HCT116 (cell line): ENCODE measurements around the gene DENND1A. TPM values are rescaled to one million over a fixed set of nuclear protein-coding genes. Genes with fewer than 3 reads are reported as not detected.

Experiments used
- ATAC-seq: fragments of 200-7000 bp; cut with Tn5 transposase; 2 replicates; pipeline ENCODE4 v1.9.1; 2020; ENCODE audit warnings: mild to moderate bottlenecking, moderate library complexity
- BruUV-seq: library from RNA; stranded (reverse); fragments of 400-500 nt; replicated peaks from 2 replicates; lab custom pipeline; 2021; lab: Mats Ljungman, UMichigan
- CTCF ChIA-PET: fragments of 300-600 bp; sonication (Branson Sonifier 250); formaldehyde crosslinking; loops from one replicate; lab custom pipeline; 2021; ENCODE audit warnings: antibody characterized with exemption; lab: Charles Lee
- POLR2A ChIA-PET: fragments of 300-600, 350-600 bp; sonication (Branson Sonifier 250); formaldehyde crosslinking; loops from one replicate; lab custom pipeline; 2021; ENCODE audit warnings: antibody characterized with exemption; lab: Charles Lee
- RAD21 ChIA-PET, 2 experiments: fragments of 300-600 bp; sonication (Branson Sonifier 250); formaldehyde crosslinking; loops; one replicate each; lab custom pipeline; 2023; ENCODE audit warnings: low total read pairs in 2 of 2; ENCODE audit not compliant: uncharacterized antibody in 2 of 2, unreplicated experiment in 2 of 2, low non-redundant PET in 1 of 2; lab: Charles Lee
- DNase-seq: peaks from one replicate; pipeline ENCODE4 v3.0.0-alpha.2; 2010; ENCODE audit warnings: low read depth, low spot score
- H2AFZ ChIP-seq: fragments of 200-600 bp; shearing (Covaris generic), sonication (generic); 2 replicates; pipeline ENCODE4 v1.6.1; 2017; ENCODE audit warnings: low read depth, mixed run types, mixed read lengths, antibody characterized with exemption, low read length; ENCODE audit not compliant: poor library complexity, severe bottlenecking
- H3K27ac ChIP-seq: 2 replicates; pipeline ENCODE4 v1.5.1; 2012; ENCODE audit warnings: low read depth, low read length
- H3K27me3 ChIP-seq: fragments of 200-600 bp; sonication (generic); 2 replicates; pipeline ENCODE4 v1.6.1; 2016; ENCODE audit warnings: mixed run types, low read length, mixed read lengths; ENCODE audit not compliant: insufficient read depth
- H3K36me3 ChIP-seq, 2 experiments: fragments of 200-500 bp in 1 of 2; fragments of 200-600 bp in 1 of 2; sonication (Bioruptor generic) in 1 of 2; sonication (generic) in 1 of 2; 2 replicates each; pipeline versions ENCODE4 v1.5.1 to v1.6.1; 2014 to 2016; ENCODE audit warnings: low read length in 2 of 2, inconsistent platforms in 1 of 2, mixed read lengths in 1 of 2, mixed run types in 1 of 2; ENCODE audit not compliant: insufficient read depth in 2 of 2, control insufficient read depth in 1 of 2
- H3K4me1 ChIP-seq, 2 experiments: fragments of 200-600 bp in 1 of 2; sonication (generic) in 1 of 2; 2 replicates each; pipeline versions ENCODE4 v1.5.1 to v1.6.1; 2012 to 2017; ENCODE audit warnings: low read length in 2 of 2, inconsistent platforms in 1 of 2, mild to moderate bottlenecking in 1 of 2, mixed read lengths in 1 of 2, mixed run types in 1 of 2, moderate library complexity in 1 of 2; ENCODE audit not compliant: insufficient read depth in 2 of 2, control insufficient read depth in 1 of 2
- H3K4me2 ChIP-seq: fragments of 200-600 bp; sonication (generic); 2 replicates; pipeline ENCODE4 v1.6.1; 2017; ENCODE audit warnings: mixed run types, low read length, mixed read lengths
- H3K4me3 ChIP-seq, 2 experiments: fragments of 200-600 bp in 1 of 2; sonication (generic) in 1 of 2; replicated peaks in 1 of 2; 2 replicates each; pipeline ENCODE4 v1.5.1; 2011 to 2016; ENCODE audit warnings: low read length in 2 of 2, control low read depth in 1 of 2, low read depth in 1 of 2, mild to moderate bottlenecking in 1 of 2, mixed read lengths in 1 of 2, mixed run types in 1 of 2
- H3K79me2 ChIP-seq: fragments of 200-600 bp; sonication (generic); 2 replicates; pipeline ENCODE4 v1.6.1; 2017; ENCODE audit warnings: mild to moderate bottlenecking, mixed run types, low read length, moderate library complexity, mixed read lengths; ENCODE audit not compliant: insufficient read depth
- H3K9ac ChIP-seq: fragments of 200-600 bp; sonication (generic); 2 replicates; pipeline ENCODE4 v1.6.1; 2016; ENCODE audit warnings: low read length, mixed read lengths
- H3K9me2 ChIP-seq: fragments of 200-600 bp; sonication (generic), shearing (Covaris generic); 2 replicates; pipeline ENCODE4 v1.6.1; 2017; ENCODE audit warnings: mixed run types, mild to moderate bottlenecking, moderate library complexity; ENCODE audit not compliant: insufficient read depth
- H3K9me3 ChIP-seq, 2 experiments: fragments of 200-500 bp in 1 of 2; fragments of 200-600 bp in 1 of 2; sonication (Bioruptor generic) in 1 of 2; sonication (generic) in 1 of 2; 2 replicates each; pipeline ENCODE4 v1.6.1; 2014 to 2017; ENCODE audit warnings: low read length in 2 of 2, mixed read lengths in 2 of 2, inconsistent platforms in 1 of 2, low read depth in 1 of 2, mild to moderate bottlenecking in 1 of 2, mixed run types in 1 of 2, moderate library complexity in 1 of 2; ENCODE audit not compliant: control insufficient read depth in 1 of 2, insufficient read depth in 1 of 2
- H4K20me1 ChIP-seq: fragments of 200-600 bp; sonication (generic), shearing (Covaris generic); 2 replicates; pipeline ENCODE4 v1.6.1; 2017; ENCODE audit warnings: mixed run types, mild to moderate bottlenecking, moderate library complexity; ENCODE audit not compliant: insufficient read depth
- CBX3 ChIP-seq: IDR thresholded peaks from 2 replicates; pipeline ENCODE4 v1.6.1; 2012; ENCODE audit warnings: low read depth
- CEBPB ChIP-seq: IDR thresholded peaks from 2 replicates; pipeline ENCODE4 v1.6.1; 2012; ENCODE audit warnings: low read depth
- CTCF ChIP-seq, 3 experiments: fragments of 200-600 bp in 1 of 3; sonication (generic) in 1 of 3; IDR thresholded peaks in 2 of 3; conservative IDR thresholded peaks in 1 of 3; 2 replicates each; pipeline ENCODE4 v1.5.1; 2012 to 2017; ENCODE audit warnings: low read depth in 2 of 3, low read length in 2 of 3, antibody characterized with exemption in 1 of 3, borderline replicate concordance in 1 of 3, control low read depth in 1 of 3, mild to moderate bottlenecking in 1 of 3, mixed read lengths in 1 of 3, mixed run types in 1 of 3, moderate library complexity in 1 of 3; ENCODE audit not compliant: insufficient read depth in 1 of 3
- EGR1 ChIP-seq: IDR thresholded peaks from 2 replicates; pipeline ENCODE4 v1.6.1; 2012; ENCODE audit warnings: low read depth
- ELF1 ChIP-seq: IDR thresholded peaks from 2 replicates; pipeline ENCODE4 v1.6.1; 2012; ENCODE audit warnings: low read depth, borderline replicate concordance
- JUND ChIP-seq: IDR thresholded peaks from 2 replicates; pipeline ENCODE4 v1.6.1; 2012
- MAX ChIP-seq: IDR thresholded peaks from 2 replicates; pipeline ENCODE4 v1.6.1; 2012
- POLR2A ChIP-seq: IDR thresholded peaks from 2 replicates; pipeline ENCODE4 v1.7.0; 2011; ENCODE audit warnings: borderline replicate concordance; ENCODE audit not compliant: insufficient read depth, insufficient read length; ENCODE audit errors: extremely low read depth
- RAD21 ChIP-seq: IDR thresholded peaks from 2 replicates; pipeline ENCODE4 v1.6.1; 2012; ENCODE audit warnings: low read depth, mild to moderate bottlenecking
- REST ChIP-seq: IDR thresholded peaks from 2 replicates; pipeline ENCODE4 v1.6.1; 2012; ENCODE audit warnings: low read depth
- SIN3A ChIP-seq: IDR thresholded peaks from 2 replicates; pipeline ENCODE4 v1.6.1; 2012; ENCODE audit warnings: low read depth
- TCF7L2 ChIP-seq: IDR thresholded peaks from 2 replicates; pipeline ENCODE4 v1.7.0; 2011; ENCODE audit warnings: borderline replicate concordance, inconsistent platforms; ENCODE audit not compliant: insufficient read depth, insufficient read length; ENCODE audit errors: extremely low read depth
- ZNF274 ChIP-seq: fragments of 200-500 bp; sonication (Bioruptor generic); IDR thresholded peaks from 2 replicates; pipeline ENCODE4 v1.6.1; 2014; ENCODE audit warnings: mild to moderate bottlenecking, low read depth, low read length, inconsistent platforms
- intact Hi-C: fragments of 100-400 bp; cut with micrococcal nuclease; formaldehyde crosslinking; loops from 2 replicates; pipeline ENCODE4 v1.10.0; 2022
- total RNA-seq: library from RNA; stranded (reverse); gene quantifications from one replicate; pipeline ENCODE4 v1.2.1, GENCODE V29; 2021; ENCODE audit not compliant: unreplicated experiment

Gene DENND1A
- total RNA-seq, 1 experiment from 2014 or later = 33.0 TPM

- Histone ChIP-seq H3K79me2 (no peaks in the 10 kb centered on the region), H3K9me3 (no peaks in the 10 kb centered on the region), H3K4me3 (no peak overlapping the region), H3K27me3 (no peaks in the 10 kb centered on the region), H3K36me3 (no peaks in the 10 kb centered on the region), H3K4me1 (no peaks in the 10 kb centered on the region), H3K9ac (no peak overlapping the region), H4K20me1 (no peaks in the 10 kb centered on the region), H2AFZ (no peak overlapping the region), H3K9me2 (no peaks in the 10 kb centered on the region), H3K27ac (no peak overlapping the region), H3K4me2 (no peak overlapping the region)
- CTCF ChIA-PET = interaction anchor here (1.2 kb wide), 1 partner anchor 639 kb away, joined by 9 read pairs; no protein-coding TSS in a partner anchor
- TF ChIP-seq ZNF274 (no peak), CTCF (IDR thresholded peaks at IDR 0.05 in 2 of 3, conservative IDR thresholded peaks at IDR 0.05 in 1 of 3; ENCODE audit: borderline replicate concordance in 1 of 3, insufficient read depth in 1 of 3, low read depth in 2 of 3, low read length in 2 of 3) (peak; percentile 63 to 83 (median 82); a peak in 5 of 6 replicates), RAD21 (peak; percentile 82)
- intact Hi-C loops = loop anchor here (1.0 to 5.0 kb wide), 2 partner anchors 639 to 720 kb away; no protein-coding TSS in a partner anchor
- DNase-seq (peak; percentile 23), ATAC-seq (peak; percentile 86)
- POLR2A ChIA-PET = interaction anchor here (1.3 kb wide), 1 partner anchor 14 kb away, joined by 3 read pairs; no protein-coding TSS in a partner anchor
- RAD21 ChIA-PET = no interaction called here
- no TSS peak for BruUV-seq
These were observed 527.9 kb downstream of the DENND1A start for GRCh38 chr9:123401879-123402513.

- no peaks in the 10 kb centered on the region for H4K20me1 ChIP-seq
- ChIA-PET POLR2A (interaction anchor here (1.3 kb wide), 1 partner anchor 15 kb away, joined by 3 read pairs; no protein-coding TSS in a partner anchor), CTCF (no interaction called here), RAD21 (no interaction called here)
- H3K4me1 ChIP-seq = no peaks in the 10 kb centered on the region
- H3K9me3 ChIP-seq = no peaks in the 10 kb centered on the region
- intact Hi-C loops = loop anchor here (5.0 kb wide), 1 partner anchor 721 kb away; no protein-coding TSS in a partner anchor
- H3K4me2 ChIP-seq = no peak overlapping the region
- H3K9me2 ChIP-seq = no peaks in the 10 kb centered on the region
- no peak overlapping the region for H3K27ac ChIP-seq
- no peak for TF ChIP-seq EGR1
- TF ChIP-seq CEBPB = no peak
- TF ChIP-seq POLR2A = no peak
- no peak for TF ChIP-seq TCF7L2
- no peak for TF ChIP-seq REST
- TF ChIP-seq ELF1 = no peak
- TF ChIP-seq JUND = no peak
- no peak for TF ChIP-seq CBX3
- TF ChIP-seq MAX = no peak
- no peak for TF ChIP-seq SIN3A
- H3K27me3 ChIP-seq = no peaks in the 10 kb centered on the region
- ATAC-seq (no peak), DNase-seq (no peak)
- BruUV-seq = no TSS peak
- H3K4me3 ChIP-seq = no peak overlapping the region
- H2AFZ ChIP-seq = no peak overlapping the region
- no peaks in the 10 kb centered on the region for H3K79me2 ChIP-seq
- no peak overlapping the region for H3K9ac ChIP-seq
- no peaks in the 10 kb centered on the region for H3K36me3 ChIP-seq
These were observed 528.9 kb downstream of the DENND1A start for GRCh38 chr9:123400926-123401503.
